Measurements from ENCODE around the gene PRDM16.
"Not testable (repeated sequence)": the region's sequence is repeated elsewhere in the genome, so short reads cannot be mapped to it uniquely, and the experiment has no call there.

PRDM16 gene

GRCh38 chr1:3236955-3237354 is 168.0 kb downstream of the PRDM16 start:
- no peak for DNase-seq

DNA sequence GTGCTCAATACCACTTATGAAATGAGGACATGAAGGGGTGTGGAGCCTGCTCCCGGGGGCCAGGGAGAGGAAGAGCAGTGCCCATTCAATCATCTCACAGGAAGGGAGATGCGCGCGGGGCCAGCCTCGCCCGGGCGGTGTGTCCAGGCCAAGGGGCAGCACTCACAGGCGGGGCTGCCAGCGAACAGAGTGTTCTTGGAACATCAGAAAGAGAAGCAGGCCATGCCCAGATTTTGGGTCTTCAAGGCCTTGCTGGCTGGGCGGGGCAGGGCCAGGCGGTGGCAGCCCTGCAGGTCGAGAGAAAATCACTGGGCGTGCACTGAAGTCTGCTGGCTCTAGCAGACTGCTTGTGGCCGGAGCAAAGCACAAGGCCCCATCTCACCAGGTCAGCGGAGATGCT is 168.6 kb downstream of the PRDM16 start:
- no peak for DNase-seq

- DNase-seq = no peak
Observed at GRCh38 chr1:3237994-3238702, 169.1 kb downstream of the PRDM16 start.

DNA sequence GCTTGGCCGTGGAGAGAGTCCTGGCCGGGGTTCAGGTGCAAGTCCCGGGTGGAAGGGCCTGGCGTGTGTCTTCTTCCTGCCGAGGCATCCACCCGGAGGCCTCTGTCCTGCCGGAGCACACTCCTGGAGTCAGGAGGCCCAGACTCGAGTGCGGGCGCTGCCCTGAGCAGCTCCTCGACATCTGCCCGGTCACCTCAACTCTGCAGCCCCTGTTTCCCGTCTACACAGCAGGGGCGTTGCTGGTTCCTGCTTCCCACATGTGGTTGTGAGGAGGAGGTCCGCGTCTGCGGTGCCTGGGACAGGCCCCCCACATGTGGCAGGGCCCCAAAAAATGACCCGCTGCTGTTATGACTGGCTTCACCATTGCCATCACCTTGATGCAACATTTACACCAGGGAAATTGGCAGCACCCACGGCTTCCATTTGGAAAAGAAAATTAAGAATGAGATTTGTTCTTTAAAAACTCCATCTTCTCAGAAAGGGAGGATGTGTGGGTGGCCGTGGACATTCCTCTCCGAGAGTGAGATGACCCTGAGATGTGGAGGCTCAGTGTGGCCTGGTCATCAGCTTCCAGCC is 169.8 kb downstream of the PRDM16 start:
- DNase-seq = no peak

GRCh38 chr1:3239991-3240390 is 171.0 kb downstream of the PRDM16 start:
- not testable (repeated sequence) for DNase-seq

DNA sequence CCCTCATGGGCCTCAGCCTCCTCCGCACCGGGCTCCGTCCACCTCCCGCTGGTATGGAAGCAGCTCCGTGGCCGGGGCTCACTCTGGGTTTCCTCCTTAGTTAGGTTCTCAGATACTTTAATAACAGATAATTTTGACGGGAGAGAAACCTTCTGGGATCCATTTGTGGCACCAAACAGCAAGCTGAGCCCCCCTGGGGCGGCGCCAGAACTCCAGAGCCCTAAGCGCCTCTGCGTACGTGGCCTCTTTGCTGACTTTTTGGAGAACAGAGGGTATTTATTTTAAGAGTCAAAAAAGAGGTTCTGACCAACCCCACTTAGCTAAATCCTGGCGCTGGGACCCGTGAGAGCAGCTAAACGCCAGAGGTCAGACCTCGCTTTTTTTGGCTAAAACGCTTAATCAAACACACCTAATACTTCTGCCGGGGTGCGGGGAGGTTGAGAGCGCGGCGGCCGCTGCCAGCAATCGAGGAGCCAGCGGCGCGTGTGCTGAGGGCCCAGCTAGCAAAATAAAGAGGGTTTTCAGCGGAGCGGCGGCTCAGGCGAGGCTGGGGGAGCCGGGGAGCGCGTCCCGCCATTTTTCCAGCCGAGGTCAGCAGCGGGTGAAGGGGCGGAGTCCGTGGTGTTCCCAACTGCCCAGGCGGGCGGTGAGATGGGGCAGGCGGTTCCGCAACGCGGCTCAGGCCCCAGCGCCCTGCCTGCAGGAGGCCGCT is 171.7 kb downstream of the PRDM16 start:
- no peak for DNase-seq

- DNase-seq = no peak
Observed at GRCh38 chr1:3241236-3241550, 172.2 kb downstream of the PRDM16 start.

DNA sequence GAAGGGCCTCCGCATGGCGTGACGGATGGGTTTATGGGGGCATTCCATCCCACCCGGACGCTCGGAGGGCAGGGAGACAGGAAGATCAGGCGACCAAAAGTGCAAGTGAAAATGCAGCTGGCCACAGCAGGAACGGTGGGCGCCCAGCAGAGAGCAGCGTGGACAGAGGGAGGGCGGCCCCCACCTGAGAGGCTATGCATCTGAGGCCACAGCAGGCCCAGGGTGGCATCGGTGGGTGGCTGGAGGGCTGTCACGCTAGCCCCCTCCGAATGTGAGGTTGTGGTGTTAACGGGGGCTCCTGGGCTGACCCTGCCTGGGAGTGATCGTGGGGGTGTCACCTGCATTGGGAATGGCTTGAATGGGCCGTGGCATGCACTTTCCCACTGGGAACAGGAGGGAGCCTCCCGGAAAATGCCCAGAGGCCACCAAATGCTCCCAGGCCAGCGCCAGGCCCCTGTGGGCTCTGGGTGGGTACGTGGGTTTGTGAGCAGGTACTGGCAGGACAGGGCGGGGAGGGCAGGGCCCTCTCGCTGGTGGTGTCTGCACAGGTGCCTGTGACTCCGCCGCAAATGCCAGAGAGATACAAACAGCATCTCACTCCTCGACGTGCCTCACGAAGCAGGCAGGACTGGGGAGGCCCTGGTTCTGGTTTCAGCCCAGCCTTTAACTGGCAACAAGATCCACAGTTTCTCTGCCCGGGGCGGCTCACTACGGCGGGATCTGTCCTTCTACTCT is 172.8 kb downstream of the PRDM16 start:
- no peak for DNase-seq

DNA sequence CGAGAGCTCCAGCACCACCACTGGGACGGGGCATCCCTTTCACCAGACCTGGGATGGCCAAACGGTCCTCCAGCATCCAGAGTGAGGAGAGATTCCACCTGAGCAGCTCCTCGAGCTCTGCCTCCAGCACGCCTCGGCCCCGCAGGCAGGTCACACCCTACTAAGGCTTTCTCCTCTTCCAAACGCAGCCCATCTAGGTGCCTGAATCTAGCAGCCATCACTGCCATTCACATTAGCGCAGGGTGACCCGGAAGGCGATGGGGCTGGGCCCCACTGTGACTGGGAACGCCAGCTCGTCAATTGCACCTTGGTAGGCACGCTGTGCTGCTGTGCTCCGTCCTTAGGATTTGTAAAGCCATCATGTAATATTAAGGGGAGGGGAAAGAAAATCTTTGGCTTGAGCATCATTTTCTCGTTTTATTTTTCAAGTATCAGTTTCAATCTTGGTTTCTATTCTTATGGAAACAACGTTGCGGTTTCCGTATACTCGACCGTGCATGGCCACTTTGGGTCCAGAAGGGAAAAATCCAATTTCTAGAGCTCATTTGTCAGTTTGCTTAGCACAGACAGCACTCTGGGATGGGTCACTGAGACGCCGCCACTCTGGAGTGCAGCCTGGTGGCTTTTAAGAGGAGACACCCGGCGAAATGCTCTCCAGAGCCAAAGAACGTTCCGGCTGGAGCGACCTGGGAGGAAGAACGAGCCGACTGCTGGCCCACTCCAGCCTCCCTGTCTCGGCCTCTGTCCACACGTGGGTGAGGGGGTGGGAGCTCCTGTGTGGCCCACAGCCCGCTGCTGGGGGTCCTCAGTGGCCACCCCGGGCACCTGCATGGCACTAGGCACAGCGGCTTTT is 173.6 kb downstream of the PRDM16 start:
- DNase-seq = no peak

GRCh38 chr1:3243304-3243703 is 174.3 kb downstream of the PRDM16 start:
- DNase-seq = no peak

DNA sequence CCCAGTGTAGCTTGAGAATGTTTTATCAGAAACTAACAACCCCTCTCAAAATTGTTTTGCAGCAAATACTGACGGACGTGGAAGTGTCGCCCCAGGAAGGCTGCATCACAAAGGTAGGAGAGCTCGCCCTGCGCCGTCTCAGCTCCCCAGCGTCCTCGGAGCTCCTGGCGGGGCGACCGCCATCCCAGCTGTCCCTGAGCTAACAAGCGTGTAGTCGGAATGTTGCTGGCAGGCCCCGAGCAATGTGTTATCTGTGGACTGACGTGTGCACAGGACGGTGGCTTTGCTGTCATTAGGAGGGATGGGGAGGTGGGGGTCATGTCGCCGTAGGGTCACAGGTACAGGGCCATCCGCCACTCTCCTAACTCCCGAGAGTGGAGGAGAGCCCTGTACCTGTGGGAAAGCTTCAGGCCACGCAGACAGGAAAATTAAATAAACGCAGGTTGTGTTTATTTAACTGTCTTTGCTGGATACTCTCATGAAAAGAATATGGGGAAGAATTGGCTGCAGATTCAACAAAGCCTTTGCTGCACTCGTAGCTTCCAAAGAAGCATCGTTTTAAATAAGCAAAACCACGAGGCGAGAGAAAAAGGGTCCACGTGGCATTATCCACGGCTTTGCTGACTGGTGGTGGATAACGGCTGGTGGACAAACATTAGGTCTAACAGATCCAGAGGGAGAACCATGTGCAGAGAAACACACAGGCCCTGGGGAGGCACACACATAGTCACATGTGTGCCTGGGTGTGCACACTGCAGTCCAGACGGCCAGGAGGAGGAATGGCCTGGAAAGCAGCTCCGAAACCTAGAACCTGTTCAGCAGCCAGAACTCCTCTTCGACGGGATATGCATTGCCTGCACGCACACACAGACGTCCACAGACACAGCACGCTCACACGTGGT is 175.3 kb downstream of the PRDM16 start:
- DNase-seq = no peak

DNA sequence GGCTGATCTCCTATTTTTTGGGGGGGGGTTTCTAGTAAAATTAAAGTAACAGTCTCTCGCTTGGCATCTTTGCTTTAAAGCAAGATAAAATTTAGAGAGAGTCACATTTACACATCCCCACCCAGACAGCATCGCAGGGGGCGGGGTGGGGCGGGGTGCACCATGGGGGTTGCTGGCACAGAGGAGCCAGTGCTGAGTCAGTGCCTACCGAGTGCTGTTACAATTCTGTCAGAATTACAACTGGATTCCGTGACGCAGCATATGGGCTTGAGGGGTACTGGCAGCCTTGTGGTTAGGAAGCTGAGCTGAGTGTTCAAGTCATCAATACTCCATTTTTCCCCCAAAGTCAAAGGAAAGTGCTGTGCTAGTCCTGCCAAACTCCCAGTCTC is 175.9 kb downstream of the PRDM16 start:
- no peak for DNase-seq

GRCh38 chr1:3245344-3245743 is 176.3 kb downstream of the PRDM16 start:
- no peak for DNase-seq

DNA sequence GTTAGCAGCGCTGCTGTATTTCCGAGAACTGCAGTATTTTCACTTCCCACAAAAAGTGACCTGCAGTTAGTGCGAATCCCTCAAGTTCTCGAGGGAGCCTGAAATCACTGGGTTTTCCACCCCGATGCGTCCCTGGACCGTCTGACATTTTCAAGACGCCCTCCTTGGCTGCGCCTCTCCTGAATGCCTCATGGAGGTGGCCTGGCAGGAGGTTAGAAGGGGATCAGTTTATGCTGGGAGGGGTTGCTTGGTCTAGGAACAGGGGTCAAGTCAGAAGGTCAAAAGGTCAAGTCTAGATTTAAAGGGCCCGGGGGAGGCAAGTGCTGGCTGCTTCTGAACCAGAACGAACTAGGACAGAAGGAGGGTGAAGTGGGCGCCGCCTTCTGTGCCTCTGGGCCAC is 176.8 kb downstream of the PRDM16 start:
- no peak for DNase-seq

GRCh38 chr1:3246251-3246650 is 177.2 kb downstream of the PRDM16 start:
- no peak for DNase-seq

GRCh38 chr1:3247521-3248121 is 178.6 kb downstream of the PRDM16 start:
- no peak for DNase-seq

DNA sequence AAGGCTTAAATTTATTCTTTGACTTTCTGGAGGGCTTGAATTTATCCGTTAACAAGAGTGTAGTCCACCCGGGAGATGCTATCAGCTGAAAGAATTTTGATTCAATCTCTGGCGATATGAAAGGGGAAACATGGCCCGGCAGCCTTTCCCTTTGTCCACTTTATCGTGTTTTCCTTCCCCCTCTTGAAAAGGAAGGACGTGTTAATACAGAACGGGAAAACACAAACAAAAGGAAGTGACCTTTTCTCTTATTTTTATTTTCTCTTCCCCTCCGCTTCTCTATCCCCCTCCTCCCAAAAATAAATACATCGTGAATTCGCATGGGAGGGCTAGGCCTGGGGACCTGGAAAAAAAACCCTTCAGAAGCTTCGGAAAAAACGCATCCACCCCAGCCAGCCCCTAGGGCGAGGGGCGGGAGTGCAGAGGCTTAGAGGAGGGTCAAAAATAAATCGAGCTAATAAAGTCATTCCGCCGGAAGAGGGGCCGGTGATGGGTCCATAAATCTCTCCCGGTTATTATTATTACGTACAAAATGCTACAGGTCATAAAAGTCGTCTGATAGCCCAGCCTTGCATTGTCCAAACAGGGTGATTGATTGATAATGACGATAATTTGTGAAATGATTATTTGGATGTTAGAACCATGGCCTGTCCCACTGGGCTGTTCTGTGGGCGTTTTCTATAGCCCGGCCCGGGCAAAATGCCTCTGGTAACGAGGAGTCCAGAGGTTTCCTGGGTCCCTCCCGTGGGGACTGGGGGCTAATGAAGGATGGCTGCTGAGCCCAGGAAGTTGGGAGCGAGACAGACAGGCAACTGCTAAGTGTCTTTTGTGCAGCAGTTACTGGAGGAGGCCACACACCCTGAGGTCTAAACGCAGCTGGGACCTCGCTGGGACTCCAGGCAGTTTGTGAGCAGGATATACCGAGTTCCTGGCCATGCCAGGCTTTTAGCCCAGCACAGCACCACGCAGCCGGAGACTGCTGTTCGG is 179.4 kb downstream of the PRDM16 start:
- DNase-seq = no peak

- no peak for DNase-seq
Observed at GRCh38 chr1:3249231-3249630, 180.2 kb downstream of the PRDM16 start.

- no peak for DNase-seq
Observed at GRCh38 chr1:3249631-3250501, 180.9 kb downstream of the PRDM16 start.

Measured in GOT3 (cell line).